Heart right ventricle (tissue), 16 donors: ENCODE results near the gene STEAP1B. TPM values are rescaled to one million over a fixed set of nuclear protein-coding genes. Genes with fewer than 3 reads are reported as not detected.

Experiments
- ATAC-seq, 8 donors: fragments of 200-7000 bp; cut with Tn5 transposase; one replicate each; pipeline ENCODE4 v1.9.1; 2020; ENCODE audit warnings: mild to moderate bottlenecking in 8 of 8, moderate library complexity in 8 of 8, moderate number of reproducible peaks in 1 of 8
- DNase-seq, 2 donors: peaks; one replicate each; pipeline ENCODE4 v3.0.0-alpha.2; 2020
- H3K27ac ChIP-seq, 10 donors: fragments of 200-600 bp; sonication (generic) in 2 of 10; one replicate each; pipeline versions ENCODE4 v1.5.0 to v1.8.0; 2020 to 2022; ENCODE audit warnings: mild to moderate bottlenecking in 3 of 10
- H3K27me3 ChIP-seq, 7 donors: fragments of 200-600 bp; one replicate each; pipeline ENCODE4 v1.8.0; 2021 to 2022; ENCODE audit warnings: mild to moderate bottlenecking in 2 of 7
- H3K36me3 ChIP-seq, 9 donors: fragments of 200-600 bp; sonication (generic) in 1 of 9; one replicate each; pipeline versions ENCODE4 v1.5.0 to v1.8.0; 2020 to 2022; ENCODE audit warnings: mild to moderate bottlenecking in 2 of 9
- H3K4me1 ChIP-seq, 9 donors: fragments of 200-600 bp; sonication (generic) in 1 of 9; one replicate each; pipeline versions ENCODE4 v1.5.0 to v1.8.0; 2020 to 2022; ENCODE audit warnings: mild to moderate bottlenecking in 4 of 9
- H3K4me3 ChIP-seq, 10 donors: fragments of 200-600 bp; sonication (generic) in 2 of 10; one replicate each; pipeline versions ENCODE4 v1.5.0 to v1.8.0; 2020 to 2022; ENCODE audit warnings: mild to moderate bottlenecking in 7 of 10, moderate library complexity in 2 of 10
- H3K9me3 ChIP-seq, 11 donors: fragments of 200-600 bp in 10 of 11; sonication (generic) in 2 of 11; one replicate each; pipeline versions ENCODE4 v1.5.0 to v1.8.0; 2013 to 2022; ENCODE audit warnings: mild to moderate bottlenecking in 2 of 11, control low read depth in 1 of 11, moderate library complexity in 1 of 11
- CTCF ChIP-seq, 9 donors: fragments of 200-600 bp; sonication (generic) in 2 of 9; IDR thresholded peaks; one replicate each; pipeline versions ENCODE4 v1.5.0 to v1.8.0; 2021 to 2022; ENCODE audit warnings: antibody characterized with exemption in 9 of 9, mild to moderate bottlenecking in 5 of 9, moderate library complexity in 1 of 9
- WGBS, 2 donors: extraction: QIAGEN DNeasy Blood & Tissue Kit; methylation state at CpG; one replicate each; pipeline ENCODE4 v1.1.7; 2013; ENCODE audit warnings: inconsistent platforms in 1 of 2; 5-methylcytosine and 5-hydroxymethylcytosine counted together
- intact Hi-C, 10 donors: fragments of 100-400 bp; cut with DNase I; formaldehyde crosslinking; loops; one replicate each; pipeline versions ENCODE4 v1.11.1 to v1.14.2; 2022
- polyA plus RNA-seq, 2 donors: library from polyadenylated mRNA; stranded (reverse); fragments of 200-250 nt; gene quantifications; one replicate each; pipeline ENCODE4 v1.2.3, GENCODE V29; 2013
- total RNA-seq, 10 donors: library from RNA; stranded (reverse); fragmentation: NEBNext Ultra II Directional in 3 of 10; extraction: Animal tissue kit (Norgen Biotek cat#: 25700) in 3 of 10; gene quantifications; one replicate each; pipeline versions ENCODE4 v1.2.1 to v1.2.4, GENCODE V29; 2021 to 2023
- donor health status: Arrhythmogenic right ventricular cardiomyopathy.
- donor health status: ischemic (EF 13 %, LVEDD 7.1; RV severe dilation, severe dysfunction).
- donor health status: healthy with polysubstance abuse.
- donor health status: DM: no; HTN: yes; CAD: no.
- donor health status: DM: no; HTN: no; CAD: no.
- donor health status: ischemic (EF 25% LVEDD 6.9; RV normal size, moderate dysfunction).
- donor health status: ischemic (EF 25% LVEDD 5.7; RV mildly dilated, moderate dysfunction).
- donor health status: healthy.
- donor health status: DM: yes; HTN: yes; CAD: no.
- donor health status: Ischemic cardiomyopathy.
- donor health status: ischemic (EF 35%, LVEDD 5.7; RV mildly dilated, moderate dysfunction).
- donor health status: nonischemic (EF 11% LVEDD 7.7; RV severe dilation, severe dysfunction).
- donor health status: DM: yes; HTN: yes; CAD: no.
- donor health status: PGD.
- donor health status: ischemic (EF 29% LVEDD 5.4; RV normal size, mild dysfunction).
- donor health status: nonischemic (EF 23%, LVEDD 6.1; RV moderate dilation, normal function).

The STEAP1B gene
- total and polyA plus RNA-seq, 12 donors, result 0.15 to 0.76 (median 0.40) TPM; not detected in 2

DNA sequence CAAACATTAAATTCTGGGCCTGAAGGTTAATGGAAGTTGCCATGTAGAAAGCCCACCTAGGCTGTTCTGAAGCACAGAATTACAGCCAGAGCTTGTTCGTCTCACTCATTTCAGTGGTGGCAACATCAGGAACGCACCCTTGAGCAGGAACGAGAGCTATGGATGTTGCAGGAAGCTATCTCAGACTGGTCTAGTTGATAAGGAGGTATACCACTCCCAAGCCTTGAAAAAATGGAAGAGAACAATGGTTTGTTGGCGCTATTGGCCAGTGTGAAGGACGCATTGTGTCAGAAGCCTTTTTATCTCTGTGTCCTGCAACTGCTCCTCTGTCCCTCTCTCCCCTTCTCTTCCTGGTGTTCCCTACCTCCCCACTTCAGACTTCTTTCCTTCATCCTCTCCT is 82.1 kb downstream of the STEAP1B start:
- DNase-seq (no peak), ATAC-seq (no peak)
- no peak for TF ChIP-seq CTCF (IDR thresholded peaks at IDR 0.05)
- Histone ChIP-seq H3K27ac (no peak overlapping the region), H3K9me3 (no peaks in the 10 kb centered on the region), H3K27me3 (no peaks in the 10 kb centered on the region), H3K36me3 (no peaks in the 10 kb centered on the region), H3K4me1 (no peaks in the 10 kb centered on the region), H3K4me3 (no peak overlapping the region)
- intact Hi-C loops, result no loop called here
- WGBS, 2 donors, result 85 to 88% methylated on average over 5 of the region's 5 CpGs

GRCh38 chr7:22417349-22417748 is 82.6 kb downstream of the STEAP1B start:
- 87 to 88% methylated on average over 2 of the region's 2 CpGs for WGBS, 2 donors
- DNase-seq (no peak), ATAC-seq (no peak)
- H3K4me1 ChIP-seq, result no peaks in the 10 kb centered on the region
- H3K36me3 ChIP-seq, result no peaks in the 10 kb centered on the region
- no peak overlapping the region for H3K4me3 ChIP-seq
- H3K27me3 ChIP-seq, result no peaks in the 10 kb centered on the region
- H3K27ac ChIP-seq, result no peak overlapping the region
- TF ChIP-seq CTCF (IDR thresholded peaks at IDR 0.05), result no peak
- intact Hi-C loops, result no loop called here
- no peaks in the 10 kb centered on the region for H3K9me3 ChIP-seq

DNA sequence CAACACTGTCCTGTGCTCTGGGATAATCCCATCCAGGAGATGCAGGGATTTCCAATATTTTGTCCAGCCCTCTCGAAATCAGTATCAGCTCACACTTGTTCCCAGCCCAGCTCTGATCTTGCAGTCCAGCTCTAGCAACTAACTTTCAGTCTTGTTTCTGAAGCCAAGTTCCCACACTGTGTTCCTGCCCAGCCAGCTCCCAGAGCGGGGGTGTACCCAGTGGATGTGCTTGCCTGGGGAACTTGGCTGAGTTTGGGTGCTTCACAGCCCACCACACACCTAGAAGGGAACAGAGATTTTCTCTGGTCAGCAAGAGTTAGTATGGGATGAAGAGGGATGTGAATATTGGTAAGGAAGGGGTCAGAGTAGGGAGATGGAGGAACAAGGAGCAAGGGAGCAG is 85.6 kb downstream of the STEAP1B start:
- intact Hi-C loops, result no loop called here
- no peak for DNase-seq
- TF ChIP-seq CTCF (IDR thresholded peaks at IDR 0.05), result no peak
- Histone ChIP-seq H3K4me1 (no peaks in the 10 kb centered on the region), H3K27me3 (no peaks in the 10 kb centered on the region), H3K27ac (no peak overlapping the region), H3K9me3 (no peaks in the 10 kb centered on the region), H3K36me3 (no peaks in the 10 kb centered on the region), H3K4me3 (no peak overlapping the region)
- ATAC-seq, result no peak
- WGBS, 2 donors, result 89 to 95% methylated on average over 2 of the region's 2 CpGs

DNA sequence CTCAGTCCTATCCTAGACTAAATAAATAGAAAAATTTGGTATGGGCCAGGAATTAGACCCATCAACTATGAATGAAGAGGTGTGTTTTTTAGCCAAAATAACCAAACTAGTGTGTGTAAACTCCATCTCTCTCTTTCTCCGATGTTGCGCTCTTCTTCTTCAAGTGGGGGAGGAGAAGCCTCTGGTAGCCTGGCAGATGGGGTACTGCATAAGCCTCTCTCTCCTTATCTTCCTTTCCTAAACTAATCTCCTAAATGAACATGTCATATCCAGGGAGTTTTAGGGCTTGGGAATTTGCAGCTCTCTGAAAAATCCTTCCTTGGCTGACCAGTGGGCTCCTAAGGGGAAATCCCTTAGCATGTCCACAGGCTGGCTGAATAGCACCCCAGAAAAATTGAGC is 86.8 kb downstream of the STEAP1B start:
- WGBS, 2 donors, result 86 to 93% methylated on average over 2 of the region's 2 CpGs
- intact Hi-C loops, result no loop called here

More for the DNA sequence above, 86.8 kb downstream of the STEAP1B start:
- no peaks in the 10 kb centered on the region for H3K9me3 ChIP-seq
- no peaks in the 10 kb centered on the region for H3K27me3 ChIP-seq
- DNase-seq (no peak), ATAC-seq (no peak)
- H3K36me3 ChIP-seq, result no peaks in the 10 kb centered on the region
- TF ChIP-seq CTCF (IDR thresholded peaks at IDR 0.05), result no peak
- H3K4me1 ChIP-seq, result no peaks in the 10 kb centered on the region
- no peak overlapping the region for H3K4me3 ChIP-seq
- no peak overlapping the region for H3K27ac ChIP-seq
